H9 (cell line): ENCODE data around the gene SGSM2. TPM values are rescaled to one million over a fixed set of nuclear protein-coding genes. Genes with fewer than 3 reads are reported as not detected.

ENCODE experiments used
- DNase-seq: peaks from one replicate; pipeline ENCODE4 v3.0.0-alpha.2; 2017
- H2AFZ ChIP-seq: one replicate; pipeline ENCODE4 v1.6.1; 2013; ENCODE audit warnings: mild to moderate bottlenecking, low read length, control low read depth, moderate library complexity
- H2AK5ac ChIP-seq: 2 replicates; pipeline ENCODE4 v1.6.1; 2013; ENCODE audit warnings: low read length, control low read depth, mixed read lengths; ENCODE audit not compliant: insufficient read length
- H2BK120ac ChIP-seq: one replicate; pipeline ENCODE4 v1.6.1; 2013; ENCODE audit warnings: low read depth, mild to moderate bottlenecking, low read length, control low read depth, inconsistent platforms; ENCODE audit not compliant: poor library complexity, severe bottlenecking
- H2BK12ac ChIP-seq: 2 replicates; pipeline ENCODE4 v1.6.1; 2013; ENCODE audit warnings: low read length, control low read depth, mixed read lengths, low read depth; ENCODE audit not compliant: insufficient read length
- H2BK15ac ChIP-seq: 2 replicates; pipeline ENCODE4 v1.6.1; 2013; ENCODE audit warnings: low read depth, low read length, control low read depth
- H2BK20ac ChIP-seq: one replicate; pipeline ENCODE4 v1.6.1; 2013; ENCODE audit warnings: low read depth, mild to moderate bottlenecking, low read length, control low read depth, inconsistent platforms; ENCODE audit not compliant: poor library complexity, severe bottlenecking
- H2BK5ac ChIP-seq: 2 replicates; pipeline ENCODE4 v1.6.1; 2013; ENCODE audit warnings: low read length, control low read depth, mixed read lengths; ENCODE audit not compliant: insufficient read length
- H3K14ac ChIP-seq: 2 replicates; pipeline ENCODE4 v1.6.1; 2013; ENCODE audit warnings: low read length, control low read depth; ENCODE audit not compliant: insufficient read depth
- H3K18ac ChIP-seq: 2 replicates; pipeline ENCODE4 v1.6.1; 2013; ENCODE audit warnings: low read depth, mild to moderate bottlenecking, mixed read lengths, low read length, control low read depth; ENCODE audit not compliant: insufficient read length
- H3K23ac ChIP-seq: 2 replicates; pipeline ENCODE4 v1.6.1; 2013; ENCODE audit warnings: low read length, control low read depth, mixed read lengths, low read depth; ENCODE audit not compliant: insufficient read length
- H3K23me2 ChIP-seq: 2 replicates; pipeline ENCODE4 v1.6.1; 2013; ENCODE audit warnings: low read depth, mild to moderate bottlenecking, mixed read lengths, low read length, control low read depth; ENCODE audit not compliant: insufficient read length, poor library complexity, severe bottlenecking
- H3K27ac ChIP-seq: 2 replicates; pipeline ENCODE4 v1.5.1; 2013; ENCODE audit warnings: low read length, control low read depth, mixed read lengths, low read depth; ENCODE audit not compliant: insufficient read length
- H3K27me3 ChIP-seq: 2 replicates; pipeline ENCODE4 v1.6.1; 2013; ENCODE audit warnings: low read length, control low read depth, inconsistent platforms; ENCODE audit not compliant: insufficient read depth
- H3K4ac ChIP-seq: 2 replicates; pipeline ENCODE4 v1.6.1; 2013; ENCODE audit warnings: low read depth, mild to moderate bottlenecking, control low read depth, inconsistent platforms, low read length, moderate library complexity
- H3K4me1 ChIP-seq: 2 replicates; pipeline ENCODE4 v1.6.1; 2013; ENCODE audit warnings: low read length, control low read depth, inconsistent platforms; ENCODE audit not compliant: insufficient read depth
- H3K4me2 ChIP-seq: 2 replicates; pipeline ENCODE4 v1.6.1; 2013; ENCODE audit warnings: low read length, control low read depth, mixed read lengths; ENCODE audit not compliant: insufficient read length, insufficient read depth
- H3K56ac ChIP-seq: 2 replicates; pipeline ENCODE4 v1.6.1; 2013; ENCODE audit warnings: low read depth, mild to moderate bottlenecking, mixed read lengths, low read length, control low read depth; ENCODE audit not compliant: insufficient read length
- H3K79me1 ChIP-seq: 2 replicates; pipeline ENCODE4 v1.6.1; 2013; ENCODE audit warnings: low read depth, mild to moderate bottlenecking, moderate library complexity, low read length, control low read depth, inconsistent platforms; ENCODE audit not compliant: insufficient read depth, poor library complexity, severe bottlenecking
- H3K79me2 ChIP-seq: 2 replicates; pipeline ENCODE4 v1.6.1; 2013; ENCODE audit warnings: low read length, control low read depth, inconsistent platforms; ENCODE audit not compliant: insufficient read depth
- H3K9ac ChIP-seq: 2 replicates; pipeline ENCODE4 v1.6.1; 2013; ENCODE audit warnings: low read length, control low read depth, mixed read lengths; ENCODE audit not compliant: insufficient read length; ENCODE audit errors: extremely low read depth
- H3K9me3 ChIP-seq: one replicate; pipeline ENCODE4 v1.6.1; 2013; ENCODE audit warnings: low read depth, low read length, inconsistent platforms; ENCODE audit not compliant: control insufficient read depth
- H3T11ph ChIP-seq: one replicate; pipeline ENCODE4 v1.6.1; 2013; ENCODE audit warnings: mild to moderate bottlenecking, low read length, control low read depth, inconsistent platforms
- H4K20me1 ChIP-seq: one replicate; pipeline ENCODE4 v1.6.1; 2013; ENCODE audit not compliant: control insufficient read depth, insufficient read length, insufficient read depth
- H4K5ac ChIP-seq: 2 replicates; pipeline ENCODE4 v1.6.1; 2013; ENCODE audit warnings: low read depth, mild to moderate bottlenecking, mixed read lengths, low read length, control low read depth; ENCODE audit not compliant: insufficient read length
- H4K8ac ChIP-seq: replicated peaks from 2 replicates; pipeline ENCODE4 v1.6.1; 2013; ENCODE audit warnings: low read length, control low read depth, mixed read lengths, low read depth; ENCODE audit not compliant: insufficient read length
- H4K91ac ChIP-seq: 2 replicates; pipeline ENCODE4 v1.6.1; 2013; ENCODE audit warnings: low read depth, mild to moderate bottlenecking, moderate library complexity, mixed read lengths, low read length, control low read depth; ENCODE audit not compliant: insufficient read length
- H3K27ac Mint-ChIP-seq, 3 experiments: 2 replicates in 2 of 3; 3 replicates in 1 of 3; pipeline ENCODE4 v1.8.0; 2020 to 2021; ENCODE audit warnings: mixed read lengths in 3 of 3, mild to moderate bottlenecking in 1 of 3, moderate library complexity in 1 of 3
- H3K27me3 Mint-ChIP-seq: 2 replicates; pipeline ENCODE4 v1.8.0; 2021; ENCODE audit warnings: low read depth, mild to moderate bottlenecking, moderate library complexity, mixed read lengths
- H3K36me3 Mint-ChIP-seq, 3 experiments: 2 replicates in 2 of 3; 3 replicates in 1 of 3; pipeline ENCODE4 v1.8.0; 2020 to 2021; ENCODE audit warnings: low read depth in 3 of 3, mixed read lengths in 3 of 3; ENCODE audit not compliant: insufficient read depth in 1 of 3
- H3K4me1 Mint-ChIP-seq, 2 experiments: 2 replicates each; pipeline ENCODE4 v1.8.0; 2020; ENCODE audit warnings: mixed read lengths in 2 of 2
- H3K4me3 Mint-ChIP-seq, 2 experiments: 2 replicates in 1 of 2; 3 replicates in 1 of 2; pipeline ENCODE4 v1.8.0; 2020 to 2021; ENCODE audit warnings: mild to moderate bottlenecking in 2 of 2, mixed read lengths in 2 of 2, moderate library complexity in 1 of 2
- H3K9me3 Mint-ChIP-seq, 2 experiments: 2 replicates in 1 of 2; 3 replicates in 1 of 2; pipeline ENCODE4 v1.8.0; 2020; ENCODE audit warnings: mild to moderate bottlenecking in 2 of 2, mixed read lengths in 2 of 2, moderate library complexity in 1 of 2
- WGBS: extraction: QIAGEN DNeasy Blood & Tissue Kit; methylation state at CpG from one replicate; pipeline ENCODE4 v1.1.7; 2013; ENCODE audit warnings: missing lambda C conversion rate, low lambda C conversion rate, mixed read lengths; ENCODE audit not compliant: insufficient read length; ENCODE audit errors: extremely low coverage; 5-methylcytosine and 5-hydroxymethylcytosine counted together
- total RNA-seq: library from RNA; stranded (reverse); gene quantifications from 2 replicates; pipeline ENCODE4 v1.2.1, GENCODE V29; 2021
- TF ChIP-seq, protein P1 (sequence below): fragments of 200-600 bp; sonication (generic); conservative IDR thresholded peaks from 3 replicates; pipeline ENCODE4 v1.8.0; 2021; ENCODE audit warnings: antibody characterized with exemption, mild to moderate bottlenecking

The SGSM2 gene
- total RNA-seq, 1 experiment from 2014 or later, result 45.6 TPM

DNA sequence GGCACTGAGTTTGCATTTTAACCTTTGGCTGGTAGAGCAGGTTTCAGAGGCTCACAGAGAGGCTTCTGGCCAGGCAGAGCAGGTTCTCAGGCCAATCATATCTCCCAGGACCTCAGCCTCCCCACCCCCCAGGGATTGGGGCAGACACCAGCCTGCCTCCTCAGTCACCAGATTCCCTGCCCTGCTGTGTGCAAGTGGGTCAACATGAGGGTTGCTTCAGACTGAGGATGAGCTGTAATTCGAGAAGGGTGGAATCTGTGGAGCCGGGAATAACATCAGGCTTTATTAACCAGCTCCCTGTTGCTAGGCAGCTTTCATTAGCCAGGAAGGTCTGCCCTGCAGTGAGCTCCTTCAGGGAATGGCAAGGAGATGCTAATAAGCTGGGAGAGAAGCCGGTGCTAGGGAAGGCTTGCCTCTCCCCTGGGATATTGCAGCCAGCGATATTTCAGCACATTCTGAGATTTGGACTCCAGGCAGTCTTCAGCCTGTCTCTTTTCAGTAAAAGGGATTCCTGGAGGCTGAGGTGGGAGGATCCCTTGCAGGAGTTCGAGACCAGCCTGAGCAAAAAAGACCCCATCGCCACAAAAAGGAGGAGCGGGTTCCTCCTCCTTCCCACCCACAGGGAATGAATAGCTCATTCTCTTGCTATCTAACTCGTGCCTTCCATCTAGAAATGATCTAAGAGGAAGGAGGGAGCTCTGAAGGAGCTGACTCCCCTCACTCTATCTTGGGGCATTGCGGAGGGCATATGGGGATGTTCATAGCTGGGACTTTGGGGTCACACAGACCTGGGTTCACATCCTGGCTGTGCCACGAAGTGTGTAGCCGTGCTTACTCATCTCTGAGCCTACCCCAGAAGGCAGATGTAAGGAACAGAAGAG lies 10.7 kb downstream of the SGSM2 start:
- H3K23me2 ChIP-seq, result peaks cover 5% of the 10 kb centered on the region
- no peaks in the 10 kb centered on the region for H4K20me1 ChIP-seq
- no peaks in the 10 kb centered on the region for H3K9me3 ChIP-seq
- no peak overlapping the region for H3K56ac ChIP-seq
- peak overlapping the region; percentile 49 to 73 for H3K4me3 Mint-ChIP-seq
- H3K9ac ChIP-seq, result peak overlapping the region; percentile 49
- H2AK5ac ChIP-seq, result no peak overlapping the region
- H2BK12ac ChIP-seq, result no peak overlapping the region
- peak overlapping the region; percentile 92 for H3K27ac ChIP-seq
- peak overlapping the region; percentile 14 for H2BK5ac ChIP-seq
- H3K27me3 Mint-ChIP-seq, result no peaks in the 10 kb centered on the region
- H2BK15ac ChIP-seq, result peak overlapping the region; percentile 69; the same call in 1 of the 2 replicates
- no peak overlapping the region for H2BK20ac ChIP-seq
- H4K5ac ChIP-seq, result peak overlapping the region; percentile 40
- H2AFZ ChIP-seq, result peak overlapping the region; percentile 26
- no peak overlapping the region for H3K23ac ChIP-seq
- peaks cover 2 to 18% (median 11%) of the 10 kb centered on the region in 3 experiments; a peak in 6 of 7 replicates for H3K36me3 Mint-ChIP-seq
- no CpG with 5 or more reads among the region's 11 CpGs for WGBS
- peak overlapping the region; percentile 22; the same call in 1 of the 2 replicates for H3K4ac ChIP-seq
- no peak overlapping the region for H4K91ac ChIP-seq
- H3K4me2 ChIP-seq, result peak overlapping the region; percentile 72
- peak overlapping the region; percentile 28 for H2BK120ac ChIP-seq
- peaks cover 22 to 37% of the 10 kb centered on the region in 2 experiments for H3K4me1 Mint-ChIP-seq
- peak overlapping the region; percentile 90 for H3K18ac ChIP-seq
- peak overlapping the region; percentile 68 for H3T11ph ChIP-seq
- peaks cover 4% of the 10 kb centered on the region for H3K4me1 ChIP-seq
- H3K79me2 ChIP-seq, result no peaks in the 10 kb centered on the region; the same call in 1 of the 2 replicates
- TF ChIP-seq, protein P1, sequence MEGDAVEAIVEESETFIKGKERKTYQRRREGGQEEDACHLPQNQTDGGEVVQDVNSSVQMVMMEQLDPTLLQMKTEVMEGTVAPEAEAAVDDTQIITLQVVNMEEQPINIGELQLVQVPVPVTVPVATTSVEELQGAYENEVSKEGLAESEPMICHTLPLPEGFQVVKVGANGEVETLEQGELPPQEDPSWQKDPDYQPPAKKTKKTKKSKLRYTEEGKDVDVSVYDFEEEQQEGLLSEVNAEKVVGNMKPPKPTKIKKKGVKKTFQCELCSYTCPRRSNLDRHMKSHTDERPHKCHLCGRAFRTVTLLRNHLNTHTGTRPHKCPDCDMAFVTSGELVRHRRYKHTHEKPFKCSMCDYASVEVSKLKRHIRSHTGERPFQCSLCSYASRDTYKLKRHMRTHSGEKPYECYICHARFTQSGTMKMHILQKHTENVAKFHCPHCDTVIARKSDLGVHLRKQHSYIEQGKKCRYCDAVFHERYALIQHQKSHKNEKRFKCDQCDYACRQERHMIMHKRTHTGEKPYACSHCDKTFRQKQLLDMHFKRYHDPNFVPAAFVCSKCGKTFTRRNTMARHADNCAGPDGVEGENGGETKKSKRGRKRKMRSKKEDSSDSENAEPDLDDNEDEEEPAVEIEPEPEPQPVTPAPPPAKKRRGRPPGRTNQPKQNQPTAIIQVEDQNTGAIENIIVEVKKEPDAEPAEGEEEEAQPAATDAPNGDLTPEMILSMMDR, result no peak
- H3K9me3 Mint-ChIP-seq, result no peaks in the 10 kb centered on the region
- DNase-seq, result peak; percentile 99
- H3K27ac Mint-ChIP-seq, result peak overlapping the region; percentile 97 to 99 (median 98)
- no peaks in the 10 kb centered on the region for H3K27me3 ChIP-seq
- no peak overlapping the region for H4K8ac ChIP-seq
- peak overlapping the region; percentile 70; the same call in 1 of the 2 replicates for H3K14ac ChIP-seq
- H3K79me1 ChIP-seq, result no peaks in the 10 kb centered on the region
